HL-60 (cell line): ENCODE data around the gene NFIC.

Source experiments
- GABPA ChIP-seq: IDR thresholded peaks from 2 replicates; pipeline ENCODE4 v1.6.1; 2012; ENCODE audit warnings: low read depth
- POLR2AphosphoS5 ChIP-seq: IDR thresholded peaks from 2 replicates; pipeline ENCODE4 v1.6.1; 2012; ENCODE audit warnings: low read depth
- SPI1 ChIP-seq: IDR thresholded peaks from 2 replicates; pipeline ENCODE4 v1.6.1; 2012; ENCODE audit warnings: low read depth, mild to moderate bottlenecking, borderline replicate concordance
- TF ChIP-seq, protein P1 (sequence below): IDR thresholded peaks from one replicate; pipeline ENCODE4 v1.5.1; 2011; ENCODE audit warnings: low read length, control low read depth, inconsistent platforms; ENCODE audit not compliant: insufficient read depth
- TF ChIP-seq, protein P2 (sequence below): IDR thresholded peaks from 2 replicates; pipeline ENCODE4 v1.6.1; 2012; ENCODE audit warnings: low read depth; ENCODE audit not compliant: insufficient replicate concordance

DNA sequence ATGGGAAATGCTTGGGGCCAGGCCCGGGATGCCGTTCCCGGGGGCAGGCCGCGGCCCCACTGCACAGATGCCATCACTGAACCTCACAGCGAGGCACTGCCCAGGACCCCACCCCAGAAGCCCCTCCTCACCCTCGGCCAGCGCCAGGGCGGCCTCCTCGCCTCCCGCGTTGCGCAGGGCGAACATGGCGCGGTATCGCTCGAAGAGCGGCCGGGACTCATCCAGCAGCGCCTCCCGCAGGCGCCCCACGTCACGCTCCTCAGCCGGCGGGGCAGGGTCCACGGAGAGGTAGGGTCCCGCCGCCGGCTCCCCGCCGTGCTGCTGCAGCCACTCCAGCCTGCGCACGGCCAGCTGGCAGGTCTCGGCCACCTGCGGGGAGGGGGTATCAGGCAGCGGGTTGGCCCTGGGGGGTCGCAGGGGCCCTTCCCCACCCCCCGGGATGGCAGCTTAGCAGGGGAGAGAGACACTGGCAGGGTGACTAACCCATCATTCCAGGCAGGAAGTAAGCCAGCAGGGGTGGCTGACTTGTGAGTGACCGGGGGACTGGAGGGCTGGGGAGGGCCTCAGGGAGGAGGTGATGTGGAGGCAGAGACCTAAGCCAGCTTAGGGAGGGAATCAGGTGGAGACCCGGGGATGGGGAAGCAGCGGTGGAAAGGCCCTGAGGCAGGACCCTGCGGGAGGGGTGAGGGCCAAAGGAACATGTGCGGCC lies 125.9 kb downstream of the NFIC start:
- TF ChIP-seq POLR2AphosphoS5 (no peak), GABPA (no peak), SPI1 (no peak)
- TF ChIP-seq, protein P1, sequence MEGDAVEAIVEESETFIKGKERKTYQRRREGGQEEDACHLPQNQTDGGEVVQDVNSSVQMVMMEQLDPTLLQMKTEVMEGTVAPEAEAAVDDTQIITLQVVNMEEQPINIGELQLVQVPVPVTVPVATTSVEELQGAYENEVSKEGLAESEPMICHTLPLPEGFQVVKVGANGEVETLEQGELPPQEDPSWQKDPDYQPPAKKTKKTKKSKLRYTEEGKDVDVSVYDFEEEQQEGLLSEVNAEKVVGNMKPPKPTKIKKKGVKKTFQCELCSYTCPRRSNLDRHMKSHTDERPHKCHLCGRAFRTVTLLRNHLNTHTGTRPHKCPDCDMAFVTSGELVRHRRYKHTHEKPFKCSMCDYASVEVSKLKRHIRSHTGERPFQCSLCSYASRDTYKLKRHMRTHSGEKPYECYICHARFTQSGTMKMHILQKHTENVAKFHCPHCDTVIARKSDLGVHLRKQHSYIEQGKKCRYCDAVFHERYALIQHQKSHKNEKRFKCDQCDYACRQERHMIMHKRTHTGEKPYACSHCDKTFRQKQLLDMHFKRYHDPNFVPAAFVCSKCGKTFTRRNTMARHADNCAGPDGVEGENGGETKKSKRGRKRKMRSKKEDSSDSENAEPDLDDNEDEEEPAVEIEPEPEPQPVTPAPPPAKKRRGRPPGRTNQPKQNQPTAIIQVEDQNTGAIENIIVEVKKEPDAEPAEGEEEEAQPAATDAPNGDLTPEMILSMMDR = no peak
- TF ChIP-seq, protein P2, sequence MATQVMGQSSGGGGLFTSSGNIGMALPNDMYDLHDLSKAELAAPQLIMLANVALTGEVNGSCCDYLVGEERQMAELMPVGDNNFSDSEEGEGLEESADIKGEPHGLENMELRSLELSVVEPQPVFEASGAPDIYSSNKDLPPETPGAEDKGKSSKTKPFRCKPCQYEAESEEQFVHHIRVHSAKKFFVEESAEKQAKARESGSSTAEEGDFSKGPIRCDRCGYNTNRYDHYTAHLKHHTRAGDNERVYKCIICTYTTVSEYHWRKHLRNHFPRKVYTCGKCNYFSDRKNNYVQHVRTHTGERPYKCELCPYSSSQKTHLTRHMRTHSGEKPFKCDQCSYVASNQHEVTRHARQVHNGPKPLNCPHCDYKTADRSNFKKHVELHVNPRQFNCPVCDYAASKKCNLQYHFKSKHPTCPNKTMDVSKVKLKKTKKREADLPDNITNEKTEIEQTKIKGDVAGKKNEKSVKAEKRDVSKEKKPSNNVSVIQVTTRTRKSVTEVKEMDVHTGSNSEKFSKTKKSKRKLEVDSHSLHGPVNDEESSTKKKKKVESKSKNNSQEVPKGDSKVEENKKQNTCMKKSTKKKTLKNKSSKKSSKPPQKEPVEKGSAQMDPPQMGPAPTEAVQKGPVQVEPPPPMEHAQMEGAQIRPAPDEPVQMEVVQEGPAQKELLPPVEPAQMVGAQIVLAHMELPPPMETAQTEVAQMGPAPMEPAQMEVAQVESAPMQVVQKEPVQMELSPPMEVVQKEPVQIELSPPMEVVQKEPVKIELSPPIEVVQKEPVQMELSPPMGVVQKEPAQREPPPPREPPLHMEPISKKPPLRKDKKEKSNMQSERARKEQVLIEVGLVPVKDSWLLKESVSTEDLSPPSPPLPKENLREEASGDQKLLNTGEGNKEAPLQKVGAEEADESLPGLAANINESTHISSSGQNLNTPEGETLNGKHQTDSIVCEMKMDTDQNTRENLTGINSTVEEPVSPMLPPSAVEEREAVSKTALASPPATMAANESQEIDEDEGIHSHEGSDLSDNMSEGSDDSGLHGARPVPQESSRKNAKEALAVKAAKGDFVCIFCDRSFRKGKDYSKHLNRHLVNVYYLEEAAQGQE = no peak
